A549 (cell line): ENCODE measurements around the gene TOP3B. TPM values are rescaled to one million over a fixed set of nuclear protein-coding genes. Genes with fewer than 3 reads are reported as not detected.

Source experiments
- ATAC-seq, 2 experiments: fragments of 200-7000 bp in 1 of 2; fragments of >200 bp in 1 of 2; cut with Nextera tagmentation in 1 of 2; cut with Tn5 transposase in 1 of 2; 3 replicates each; pipeline versions ENCODE4 v1.8.0 to v1.9.1; 2018 to 2020; ENCODE audit warnings: mild to moderate bottlenecking in 1 of 2, moderate library complexity in 1 of 2
- CTCF ChIA-PET: fragments of 300-600 bp; sonication (Branson Sonifier 250); formaldehyde crosslinking; extraction: SDS; loops from one replicate; lab custom pipeline; 2021; ENCODE audit warnings: antibody characterized with exemption, inconsistent platforms; lab: Yijun Ruan, JAX
- POLR2A ChIA-PET: fragments of 350-600 bp; formaldehyde crosslinking; extraction: SDS; loops from one replicate; lab custom pipeline; 2021; ENCODE audit warnings: antibody characterized with exemption, inconsistent platforms; lab: Yijun Ruan, JAX
- DNase-seq, 2 experiments: peaks; one replicate each; pipeline versions ENCODE4 v3.0.0 to v3.0.0-alpha.2; 2011 to 2016; ENCODE audit warnings: low read depth in 1 of 2, low spot score in 1 of 2
- FAIRE-seq: peaks from 2 replicates; lab custom pipeline; 2011; peaks lifted over from hg19 to GRCh38; lab: Jason Lieb, UNC
- H3K27ac ChIP-seq, 2 experiments: fragments of >200 bp; sonication (Bioruptor Twin); formaldehyde crosslinking; 3 replicates each; pipeline ENCODE4 v1.5.1; 2016 to 2017
- H3K4me1 ChIP-seq: fragments of >200 bp; sonication (Bioruptor Twin); formaldehyde crosslinking; 3 replicates; pipeline ENCODE4 v1.6.1; 2016
- H3K4me2 ChIP-seq: fragments of >200 bp; sonication (Bioruptor Twin); formaldehyde crosslinking; 3 replicates; pipeline ENCODE4 v1.6.1; 2016
- H3K4me3 ChIP-seq: fragments of >200 bp; sonication (Bioruptor Twin); formaldehyde crosslinking; 3 replicates; pipeline ENCODE4 v1.5.1; 2016
- H3K9me3 ChIP-seq: fragments of >200 bp; sonication (Bioruptor Twin); formaldehyde crosslinking; 3 replicates; pipeline ENCODE4 v1.6.1; 2016
- ATOH8 ChIP-seq: fragments of 250-450 bp; sonication (Bioruptor Pico); IDR thresholded peaks from 2 replicates; pipeline ENCODE4 v1.5.0; 2020; ENCODE audit warnings: low read depth, mild to moderate bottlenecking, moderate library complexity
- CBX8 ChIP-seq: fragments of 200-600 bp; sonication (generic); IDR thresholded peaks from 2 replicates; pipeline ENCODE4 v1.6.1; 2016
- CEBPB ChIP-seq, 2 experiments: fragments of >200 bp in 1 of 2; sonication (Bioruptor Twin) in 1 of 2; formaldehyde crosslinking in 1 of 2; IDR thresholded peaks; 2 replicates each; pipeline ENCODE4 v1.6.1; 2012 to 2016
- CHD2 ChIP-seq: fragments of 150-350 bp; IDR thresholded peaks from 2 replicates; pipeline ENCODE4 v1.6.1; 2014; ENCODE audit warnings: low read length; ENCODE audit not compliant: partially characterized antibody
- CTCF ChIP-seq: fragments of >200 bp; sonication (Bioruptor Twin); formaldehyde crosslinking; IDR thresholded peaks from 3 replicates; pipeline ENCODE4 v1.5.1; 2016
- E2F6 ChIP-seq: IDR thresholded peaks from 2 replicates; pipeline ENCODE4 v1.6.1; 2012; ENCODE audit warnings: low read depth, borderline replicate concordance
- ELK1 ChIP-seq: fragments of 150-350 bp; IDR thresholded peaks from 2 replicates; pipeline ENCODE4 v1.6.1; 2014; ENCODE audit warnings: low read depth, mild to moderate bottlenecking, low read length
- EP300 ChIP-seq, 2 experiments: fragments of >200 bp; sonication (Bioruptor Twin); formaldehyde crosslinking; IDR thresholded peaks; 2 replicates in 1 of 2; 3 replicates in 1 of 2; pipeline ENCODE4 v1.6.1; 2016 to 2017
- FOSB ChIP-seq: fragments of 250-450 bp; sonication (Bioruptor Pico); IDR thresholded peaks from 2 replicates; pipeline ENCODE4 v1.5.0; 2020; ENCODE audit warnings: mild to moderate bottlenecking, moderate library complexity
- HES2 ChIP-seq: fragments of >200 bp; sonication (Bioruptor Twin); formaldehyde crosslinking; IDR thresholded peaks from 2 replicates; pipeline ENCODE4 v1.6.1; 2016
- HMGXB4 ChIP-seq: fragments of 250-450 bp; sonication (Bioruptor Pico); IDR thresholded peaks from 2 replicates; pipeline ENCODE4 v1.5.0; 2021; ENCODE audit warnings: mild to moderate bottlenecking, moderate library complexity, borderline replicate concordance
- HOXA7 ChIP-seq: fragments of 250-450 bp; sonication (Bioruptor Pico); IDR thresholded peaks from 2 replicates; pipeline ENCODE4 v1.5.0; 2020; ENCODE audit warnings: mild to moderate bottlenecking, moderate library complexity
- JUN ChIP-seq, 2 experiments: fragments of >200 bp; sonication (Bioruptor Twin); formaldehyde crosslinking; IDR thresholded peaks; 2 replicates in 1 of 2; 3 replicates in 1 of 2; pipeline ENCODE4 v1.6.1; 2016 to 2017
- NR3C1 ChIP-seq: fragments of >200 bp; sonication (Bioruptor Twin); formaldehyde crosslinking; IDR thresholded peaks from 3 replicates; pipeline ENCODE4 v1.6.1; 2017
- PBX3 ChIP-seq: IDR thresholded peaks from 2 replicates; pipeline ENCODE4 v1.6.1; 2012
- PHF8 ChIP-seq: fragments of 200-600 bp; sonication (generic); IDR thresholded peaks from 2 replicates; pipeline ENCODE4 v1.6.1; 2016; ENCODE audit warnings: low read depth, mild to moderate bottlenecking, antibody characterized with exemption, moderate library complexity, borderline replicate concordance
- POLR2AphosphoS2 ChIP-seq: conservative IDR thresholded peaks from 2 replicates; pipeline ENCODE4 v1.6.1; 2012; ENCODE audit warnings: low read length, improper control_type of control experiment, inconsistent platforms
- RAD21 ChIP-seq, 2 experiments: fragments of >200 bp in 1 of 2; sonication (Bioruptor Twin) in 1 of 2; formaldehyde crosslinking in 1 of 2; IDR thresholded peaks in 1 of 2; conservative IDR thresholded peaks in 1 of 2; 2 replicates in 1 of 2; 3 replicates in 1 of 2; pipeline ENCODE4 v1.6.1; 2012 to 2018; ENCODE audit warnings: inconsistent platforms in 1 of 2
- TFCP2L1 ChIP-seq: fragments of 250-450 bp; sonication (Bioruptor Pico); IDR thresholded peaks from 2 replicates; pipeline ENCODE4 v1.5.0; 2021; ENCODE audit warnings: mild to moderate bottlenecking
- USF2 ChIP-seq: fragments of 450-650 bp; IDR thresholded peaks from 2 replicates; pipeline ENCODE4 v1.6.1; 2014; ENCODE audit warnings: antibody characterized with exemption
- ZC3H11A ChIP-seq: fragments of 450-650 bp; IDR thresholded peaks from 2 replicates; pipeline ENCODE4 v1.6.1; 2014; ENCODE audit warnings: antibody characterized with exemption, mild to moderate bottlenecking
- ZFP36 ChIP-seq: fragments of 450-650 bp; IDR thresholded peaks from 2 replicates; pipeline ENCODE4 v1.6.1; 2014; ENCODE audit warnings: borderline replicate concordance; ENCODE audit not compliant: partially characterized antibody
- ZNF302 ChIP-seq: fragments of 250-450 bp; sonication (Bioruptor Pico); IDR thresholded peaks from 2 replicates; pipeline ENCODE4 v1.9.0; 2021; ENCODE audit warnings: inconsistent platforms, mild to moderate bottlenecking, moderate library complexity
- WGBS: methylation state at CpG from one replicate; pipeline ENCODE4 v1.1.6; 2017; ENCODE audit errors: missing lambda C conversion rate; 5-methylcytosine and 5-hydroxymethylcytosine counted together
- polyA plus RNA-seq, 4 experiments: library from polyadenylated mRNA; depleted of rRNA in 3 of 4; stranded (reverse); fragments of >200 nt; fragmentation: RNase III in 1 of 4; extraction: RNeasy Plus Mini Kit Qiagen cat#74134 plus additional on column Dnase treatment in 1 of 4; gene quantifications; 2 replicates in 3 of 4; 3 replicates in 1 of 4; pipeline ENCODE4 v1.2.3, GENCODE V29; 2011 to 2017

The TOP3B gene
- polyA plus RNA-seq, 2 of the 4 experiments (the other 2 are of a cell fraction) = 11.5 to 19.8 TPM

GRCh38 chr22:21977814-21978213, 4.8 kb downstream of the TOP3B start:
- H3K4me2 ChIP-seq = no peak overlapping the region
- WGBS = 100% methylated on average over 1 of the region's 1 CpG
- H3K4me3 ChIP-seq = no peak overlapping the region
- CTCF ChIA-PET = interaction anchor here (1.7 kb wide), 2 partner anchors 13 to 25 kb away, joined by 3 to 4 read pairs; partner anchors contain the start of gene PPM1F
- peaks cover 9% of the 10 kb centered on the region; the same call in 1 of the 3 replicates for H3K4me1 ChIP-seq
- H3K9me3 ChIP-seq = no peaks in the 10 kb centered on the region
- no peak overlapping the region for H3K27ac ChIP-seq
- TF ChIP-seq FOSB (CRISPR knock-in tag) (no peak), RAD21 (conservative IDR thresholded peaks at IDR 0.05 in 1 of 2, IDR thresholded peaks at IDR 0.05 in 1 of 2) (no peak), POLR2AphosphoS2 (no peak), HMGXB4 (CRISPR knock-in tag) (no peak), ZNF302 (CRISPR knock-in tag) (no peak), HOXA7 (CRISPR knock-in tag) (no peak), ELK1 (no peak), CBX8 (no peak), NR3C1 (no peak), ZFP36 (no peak), CHD2 (no peak), CTCF (no peak), E2F6 (no peak), PHF8 (no peak), JUN (IDR thresholded peaks at IDR 0.05) (no peak), HES2 (no peak), PBX3 (no peak), CEBPB (IDR thresholded peaks at IDR 0.05) (no peak), EP300 (IDR thresholded peaks at IDR 0.05) (no peak), TFCP2L1 (no peak)
- no peak for ATAC-seq
- POLR2A ChIA-PET = no interaction called here
- DNase-seq = no peak
- no peak for FAIRE-seq

GRCh38 chr22:21975854-21976345, 6.7 kb downstream of the TOP3B start:
- Histone ChIP-seq H3K9me3 (no peaks in the 10 kb centered on the region), H3K4me3 (no peak overlapping the region), H3K4me1 (no peaks in the 10 kb centered on the region; the same call in 2 of the 3 replicates), H3K27ac (no peak overlapping the region), H3K4me2 (no peak overlapping the region)
- POLR2A ChIA-PET = no interaction called here
- DNase-seq (no peak), ATAC-seq (no peak), FAIRE-seq (no peak)
- 95% methylated on average over 5 of the region's 5 CpGs for WGBS
- CTCF ChIA-PET = interaction anchor here (0.6 to 0.9 kb wide), 2 partner anchors 15 to 867 kb away, joined by 3 read pairs; no protein-coding TSS in a partner anchor
- TF ChIP-seq USF2 = no peak
- TF ChIP-seq ATOH8 (CRISPR knock-in tag) = no peak
- TF ChIP-seq ZC3H11A = no peak
- no peak for TF ChIP-seq CBX8
- TF ChIP-seq, all 56 proteins: peak for 0
